Right lobe of liver (tissue), 6 donors: ENCODE results near the gene LINC01488. TPM values are rescaled to one million over a fixed set of nuclear protein-coding genes. Genes with fewer than 3 reads are reported as not detected.

Experiments used
- ATAC-seq, 4 donors: fragments of 200-7000 bp; cut with Tn5 transposase; one replicate each; pipeline ENCODE4 v1.9.1; 2020; ENCODE audit warnings: mild to moderate bottlenecking in 4 of 4, moderate library complexity in 4 of 4
- DNase-seq, 3 donors: peaks; one replicate each; pipeline ENCODE4 v3.0.0-alpha.2; 2020
- H3K27ac ChIP-seq, 3 donors: fragments of 200-600 bp; one replicate each; pipeline ENCODE4 v1.8.0; 2022
- H3K27me3 ChIP-seq, 2 donors: fragments of 200-600 bp; one replicate each; pipeline ENCODE4 v1.8.0; 2022
- H3K36me3 ChIP-seq, 4 donors: fragments of 200-600 bp; sonication (generic) in 1 of 4; one replicate each; pipeline versions ENCODE4 v1.5.1 to v1.8.0; 2017 to 2022; ENCODE audit warnings: control low read depth in 1 of 4
- H3K4me1 ChIP-seq, 4 donors: fragments of 200-600 bp; sonication (generic) in 1 of 4; one replicate each; pipeline versions ENCODE4 v1.5.1 to v1.8.0; 2017 to 2022; ENCODE audit warnings: control low read depth in 1 of 4
- H3K4me3 ChIP-seq, 3 donors: fragments of 200-600 bp; one replicate each; pipeline ENCODE4 v1.8.0; 2022
- H3K9me3 ChIP-seq, 4 donors: fragments of 200-600 bp; sonication (generic) in 1 of 4; one replicate each; pipeline versions ENCODE4 v1.5.1 to v1.8.0; 2017 to 2022; ENCODE audit warnings: control low read depth in 1 of 4
- POLR2A ChIP-seq: fragments of 450-650 bp; IDR thresholded peaks from one replicate; pipeline ENCODE4 v1.6.1; 2017; ENCODE audit warnings: antibody characterized with exemption, mild to moderate bottlenecking
- WGBS: methylation state at CpG from one replicate; pipeline ENCODE4 v1.1.6; 2018; ENCODE audit warnings: low coverage, low lambda C conversion rate; ENCODE audit not compliant: insufficient coverage; ENCODE audit errors: missing lambda C conversion rate; 5-methylcytosine and 5-hydroxymethylcytosine counted together
- intact Hi-C, 2 donors: fragments of 100-400 bp; cut with DNase I; formaldehyde crosslinking; loops; one replicate each; pipeline versions ENCODE4 v1.11.2 to v1.14.1; 2022
- total RNA-seq, 6 experiments: library from RNA; depleted of rRNA in 2 of 6; stranded (reverse); fragments of >200 nt in 2 of 6; fragmentation: NEBNext Ultra II Directional in 3 of 6; extraction: Animal tissue kit (Norgen Biotek cat#: 25700) in 3 of 6; gene quantifications; one replicate each; pipeline versions ENCODE4 v1.1.0 to v1.2.4, GENCODE V29; 2016 to 2023
- TF ChIP-seq, protein P1 (sequence below), 4 donors: fragments of 200-600 bp in 3 of 4; fragments of 450-650 bp in 1 of 4; IDR thresholded peaks; one replicate each; pipeline versions ENCODE4 v1.5.1 to v1.8.0; 2016 to 2022; ENCODE audit warnings: antibody characterized with exemption in 4 of 4, mild to moderate bottlenecking in 2 of 4
- donor health status: DM: no; HTN: yes; CAD: no.
- donor health status: DM: no; HTN: no; CAD: no.
- donor health status: DM: no; HTN: no; CAD: no.
- donor health status: DM: no; HTN: yes; CAD: no.
- donor health status: DM: no; HTN: yes; CAD: no.

The LINC01488 gene
- total RNA-seq, 6 experiments from 2014 or later: 0.63 to 22.9 (median 1.1) TPM; not detected in 1

DNA sequence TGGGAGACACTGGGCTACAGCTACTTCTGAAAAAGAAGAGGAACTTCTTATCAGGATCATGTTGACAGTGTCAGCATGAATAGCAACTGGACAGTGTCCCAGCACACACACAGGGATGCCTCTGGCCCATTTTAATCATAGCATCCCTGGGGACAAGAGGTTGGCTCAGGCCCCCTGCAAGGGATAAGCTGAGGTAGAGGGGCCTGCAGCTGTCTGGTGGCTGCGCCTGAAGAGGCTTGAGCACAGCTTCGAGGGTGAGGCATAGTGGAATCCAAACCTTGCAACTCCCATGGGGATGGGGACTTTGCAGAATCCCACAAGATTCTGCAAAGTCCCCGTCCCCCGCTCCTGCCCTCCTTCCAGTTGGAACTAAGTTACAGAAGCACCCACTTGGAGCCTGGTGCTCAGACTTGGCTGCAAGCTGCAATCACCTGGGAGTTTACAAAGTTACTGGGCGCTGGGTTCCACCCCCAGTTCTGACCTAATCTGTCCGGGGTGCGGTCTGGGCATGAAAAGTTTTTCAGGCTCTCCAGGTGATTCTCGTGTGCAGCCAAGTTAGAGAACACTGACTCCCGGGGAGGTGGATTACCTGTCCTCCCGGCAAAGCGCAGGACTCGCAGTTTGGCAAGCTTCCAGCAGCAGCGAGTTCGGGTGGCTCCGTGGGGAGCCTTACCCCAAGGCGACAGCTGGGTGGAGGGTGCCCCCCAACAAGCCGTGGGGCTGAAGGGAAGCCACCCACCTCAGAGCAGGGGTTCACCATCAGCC, 16.0 kb upstream of the LINC01488 start:
- intact Hi-C loops: no loop called here
- H3K27me3 ChIP-seq: no peaks in the 10 kb centered on the region
- TF ChIP-seq, protein P1, sequence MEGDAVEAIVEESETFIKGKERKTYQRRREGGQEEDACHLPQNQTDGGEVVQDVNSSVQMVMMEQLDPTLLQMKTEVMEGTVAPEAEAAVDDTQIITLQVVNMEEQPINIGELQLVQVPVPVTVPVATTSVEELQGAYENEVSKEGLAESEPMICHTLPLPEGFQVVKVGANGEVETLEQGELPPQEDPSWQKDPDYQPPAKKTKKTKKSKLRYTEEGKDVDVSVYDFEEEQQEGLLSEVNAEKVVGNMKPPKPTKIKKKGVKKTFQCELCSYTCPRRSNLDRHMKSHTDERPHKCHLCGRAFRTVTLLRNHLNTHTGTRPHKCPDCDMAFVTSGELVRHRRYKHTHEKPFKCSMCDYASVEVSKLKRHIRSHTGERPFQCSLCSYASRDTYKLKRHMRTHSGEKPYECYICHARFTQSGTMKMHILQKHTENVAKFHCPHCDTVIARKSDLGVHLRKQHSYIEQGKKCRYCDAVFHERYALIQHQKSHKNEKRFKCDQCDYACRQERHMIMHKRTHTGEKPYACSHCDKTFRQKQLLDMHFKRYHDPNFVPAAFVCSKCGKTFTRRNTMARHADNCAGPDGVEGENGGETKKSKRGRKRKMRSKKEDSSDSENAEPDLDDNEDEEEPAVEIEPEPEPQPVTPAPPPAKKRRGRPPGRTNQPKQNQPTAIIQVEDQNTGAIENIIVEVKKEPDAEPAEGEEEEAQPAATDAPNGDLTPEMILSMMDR (IDR thresholded peaks at IDR 0.05): no peak
- TF ChIP-seq POLR2A: no peak
- no peak for ATAC-seq
- WGBS: 60% methylated on average over 4 of the region's 17 CpGs
- H3K27ac ChIP-seq: no peak overlapping the region
- H3K4me3 ChIP-seq: no peak overlapping the region
- no peaks in the 10 kb centered on the region for H3K36me3 ChIP-seq
- DNase-seq: peak in 2 of 3 donors; percentile 19 to 39
- H3K4me1 ChIP-seq: peaks cover 0 to 25% (median 6%) of the 10 kb centered on the region in 4 donors
- H3K9me3 ChIP-seq: peaks cover 0 to 4% (median 0%) of the 10 kb centered on the region in 4 donors

DNA sequence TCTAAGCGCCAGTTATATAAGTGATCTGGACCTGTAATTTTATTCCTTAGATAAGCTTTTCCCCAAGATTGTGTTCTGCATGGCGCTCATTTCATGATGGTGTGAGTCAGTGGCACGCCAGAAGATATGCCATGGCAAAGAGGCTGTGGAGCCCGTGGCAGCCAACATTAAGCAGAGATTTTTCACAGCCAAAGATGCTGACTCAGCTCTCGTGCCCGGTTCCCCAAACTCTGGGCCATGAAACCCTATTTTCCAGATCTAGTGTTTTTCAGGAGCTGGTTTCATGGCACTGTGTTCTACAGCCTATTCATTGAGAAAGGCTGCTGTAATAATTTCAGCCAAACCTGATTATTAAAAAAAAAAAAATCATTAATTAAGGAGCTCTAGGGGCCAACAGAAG, 15.4 kb upstream of the LINC01488 start:
- TF ChIP-seq POLR2A: no peak
- TF ChIP-seq, protein P1 (IDR thresholded peaks at IDR 0.05): no peak
- Histone ChIP-seq H3K4me1 (peaks cover 0 to 29% (median 8%) of the 10 kb centered on the region in 4 donors), H3K4me3 (no peak overlapping the region), H3K27ac (no peak overlapping the region), H3K9me3 (no peaks in the 10 kb centered on the region), H3K36me3 (no peaks in the 10 kb centered on the region), H3K27me3 (no peaks in the 10 kb centered on the region)
- intact Hi-C loops: no loop called here
- 87% methylated on average over 5 of the region's 6 CpGs for WGBS
- no peak for DNase-seq
- no peak for ATAC-seq

DNA sequence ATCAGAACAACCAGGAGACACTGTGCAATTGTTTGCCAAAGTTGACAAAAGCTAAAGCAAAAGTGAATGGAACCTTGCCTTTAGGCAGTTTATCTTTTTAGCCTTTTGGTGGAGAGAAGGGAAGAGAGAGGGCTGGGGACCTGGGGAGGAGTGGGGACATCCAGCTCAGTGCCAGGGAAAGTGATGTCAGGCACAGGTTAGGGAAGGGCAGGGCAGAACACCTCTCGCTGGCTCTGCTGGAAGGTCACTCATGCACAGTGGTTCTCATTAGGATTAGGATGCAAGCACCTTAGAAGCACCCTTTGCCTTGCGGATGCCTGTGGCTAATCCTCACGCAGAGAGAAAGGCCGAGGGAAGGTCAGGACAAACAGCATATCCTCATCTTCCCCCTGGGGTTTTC, 14.3 kb upstream of the LINC01488 start:
- 100% methylated on average over 1 of the region's 4 CpGs for WGBS
- intact Hi-C loops: no loop called here

DNA sequence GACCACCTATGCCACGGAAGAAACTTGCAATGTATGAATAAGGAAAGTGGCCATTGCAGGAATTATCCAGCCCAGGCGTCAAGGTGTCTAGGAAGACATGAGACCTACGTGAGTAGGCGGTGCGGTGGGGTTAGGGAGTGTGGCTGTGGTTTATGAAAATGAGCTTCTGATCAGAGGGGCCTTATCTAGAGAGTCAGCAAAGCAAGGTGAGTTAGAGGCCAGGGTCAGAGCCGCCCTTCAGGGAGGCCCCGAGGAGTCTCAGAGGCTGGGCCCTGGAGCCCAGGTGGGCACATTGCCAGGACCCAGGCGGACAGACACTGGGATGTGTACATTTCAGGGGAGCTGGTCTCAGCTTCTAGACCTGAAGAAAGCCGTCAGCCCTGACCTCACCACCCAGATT, 13.8 kb upstream of the LINC01488 start:
- intact Hi-C loops: no loop called here
- H3K36me3 ChIP-seq: no peaks in the 10 kb centered on the region
- no peaks in the 10 kb centered on the region for H3K27me3 ChIP-seq
- TF ChIP-seq, protein P1 (IDR thresholded peaks at IDR 0.05): no peak
- TF ChIP-seq POLR2A: no peak
- H3K4me3 ChIP-seq: no peak overlapping the region
- H3K27ac ChIP-seq: no peak overlapping the region
- no peaks in the 10 kb centered on the region for H3K9me3 ChIP-seq
- DNase-seq (peak in 1 of 3 donors; percentile 52), ATAC-seq (no peak)
- 72% methylated on average over 3 of the region's 9 CpGs for WGBS
- peaks cover 0 to 29% (median 8%) of the 10 kb centered on the region in 4 donors for H3K4me1 ChIP-seq

More for the DNA sequence above, 14.3 kb upstream of the LINC01488 start:
- Histone ChIP-seq H3K36me3 (no peaks in the 10 kb centered on the region), H3K4me3 (no peak overlapping the region), H3K27me3 (no peaks in the 10 kb centered on the region), H3K27ac (no peak overlapping the region), H3K4me1 (peaks cover 0 to 29% (median 8%) of the 10 kb centered on the region in 4 donors), H3K9me3 (no peaks in the 10 kb centered on the region)
- TF ChIP-seq POLR2A: no peak
- TF ChIP-seq, protein P1 (IDR thresholded peaks at IDR 0.05): no peak
- DNase-seq: peak in 1 of 3 donors; percentile 35
- ATAC-seq: no peak
